K562 (cell line): Measurements from ENCODE around the gene PRUNE1. TPM values are rescaled to one million over a fixed set of nuclear protein-coding genes. Genes with fewer than 3 reads are reported as not detected.

Experiments
- ARHGAP35 ChIP-seq: fragments of 450-650 bp; IDR thresholded peaks from 2 replicates; pipeline ENCODE4 v1.6.1; 2018; ENCODE audit not compliant: partially characterized antibody
- BRD4 ChIP-seq: fragments of 200-600 bp; sonication (generic); IDR thresholded peaks from 2 replicates; pipeline ENCODE4 v1.6.1; 2017; ENCODE audit warnings: inconsistent platforms
- DPF2 ChIP-seq: fragments of 450-650 bp; IDR thresholded peaks from 2 replicates; pipeline ENCODE4 v1.6.1; 2016
- EGR1 ChIP-seq: fragments of 450-650 bp; conservative IDR thresholded peaks from 2 replicates; pipeline ENCODE4 v1.6.1; 2017; ENCODE audit warnings: mild to moderate bottlenecking
- ERF ChIP-seq: fragments of 450-650 bp; formaldehyde crosslinking; IDR thresholded peaks from 2 replicates; pipeline ENCODE4 v1.4.0; 2020; ENCODE audit warnings: mild to moderate bottlenecking, mixed read lengths
- IRF1 ChIP-seq: sonication (generic); formaldehyde crosslinking; IDR thresholded peaks from 2 replicates; pipeline ENCODE4 v1.8.0; 2022; ENCODE audit warnings: missing genetic modification reagents, mild to moderate bottlenecking, borderline replicate concordance
- KDM4B ChIP-seq, 2 experiments: fragments of 450-650 bp in 1 of 2; sonication (generic) in 1 of 2; IDR thresholded peaks; 2 replicates each; pipeline ENCODE4 v1.6.1; 2016 to 2017; ENCODE audit warnings: borderline replicate concordance in 2 of 2, antibody characterized with exemption in 1 of 2, low read depth in 1 of 2, mild to moderate bottlenecking in 1 of 2
- MTF1 ChIP-seq: fragments of 250-450 bp; sonication (Bioruptor Pico); IDR thresholded peaks from 2 replicates; pipeline ENCODE4 v1.9.0; 2021; ENCODE audit warnings: moderate library complexity, mild to moderate bottlenecking, inconsistent platforms, borderline replicate concordance
- NFATC3 ChIP-seq: fragments of 450-650 bp; IDR thresholded peaks from 2 replicates; pipeline ENCODE4 v1.6.1; 2017; ENCODE audit warnings: mild to moderate bottlenecking
- RNF2 ChIP-seq: sonication (generic); IDR thresholded peaks from 2 replicates; pipeline ENCODE4 v1.6.1; 2016
- TARDBP ChIP-seq: fragments of 450-650 bp; IDR thresholded peaks from 2 replicates; pipeline ENCODE4 v1.6.1; 2016
- ZBTB26 ChIP-seq: fragments of 450-650 bp; formaldehyde crosslinking; IDR thresholded peaks from 2 replicates; pipeline ENCODE4 v1.4.0; 2022; ENCODE audit warnings: missing genetic modification characterization
- ZFP1 ChIP-seq: fragments of 450-650 bp; formaldehyde crosslinking; IDR thresholded peaks from 2 replicates; pipeline ENCODE4 v1.4.0; 2020; ENCODE audit warnings: mild to moderate bottlenecking, mixed read lengths
- ZNF224 ChIP-seq: sonication (generic); formaldehyde crosslinking; IDR thresholded peaks from 2 replicates; pipeline ENCODE4 v1.8.0; 2022; ENCODE audit warnings: mild to moderate bottlenecking, missing genetic modification reagents
- ZNF263 ChIP-seq: sonication (generic); formaldehyde crosslinking; IDR thresholded peaks from 2 replicates; pipeline ENCODE4 v1.8.0; 2022; ENCODE audit warnings: mild to moderate bottlenecking, missing genetic modification reagents, borderline replicate concordance
- ZNF277 ChIP-seq: fragments of 250-450 bp; sonication (Bioruptor Pico); IDR thresholded peaks from 2 replicates; pipeline ENCODE4 v1.8.0; 2022; ENCODE audit warnings: inconsistent platforms, mild to moderate bottlenecking, moderate library complexity, borderline replicate concordance
- ZNF561 ChIP-seq: fragments of 450-650 bp; formaldehyde crosslinking; conservative IDR thresholded peaks from 2 replicates; pipeline ENCODE4 v1.4.0; 2020; ENCODE audit warnings: mild to moderate bottlenecking, moderate library complexity
- ZNF668 ChIP-seq: fragments of 250-450 bp; sonication (Bioruptor Pico); IDR thresholded peaks from 2 replicates; pipeline ENCODE4 v1.8.0; 2022; ENCODE audit warnings: mild to moderate bottlenecking, inconsistent platforms
- polyA plus RNA-seq, 8 experiments: library from polyadenylated mRNA; depleted of rRNA in 4 of 8; stranded (reverse) in 5 of 8; unstranded in 3 of 8; fragments of >200 nt; fragmentation: Nextera tagmentation in 2 of 8; fragmentation: Illumina TruSeq in 1 of 8; extraction: Ambion mirVana in 2 of 8; extraction: Trizol in 1 of 8; gene quantifications; 2 replicates each; pipeline versions ENCODE4 v1.2.1 to v1.2.3, GENCODE V29; 2011 to 2014; ENCODE audit warnings: inconsistent platforms in 1 of 8, missing spikeins in 1 of 8
- total RNA-seq, 7 experiments: library from RNA; depleted of rRNA in 6 of 7; stranded (reverse); fragments of >200 nt in 6 of 7; fragmentation: Illumina TruSeq in 2 of 7; extraction: Trizol in 2 of 7; gene quantifications; 2 replicates each; pipeline versions ENCODE4 v1.2.1 to v1.2.3, GENCODE V29; 2011 to 2021; ENCODE audit warnings: low replicate concordance in 1 of 7
- TF ChIP-seq, protein P1 (sequence below), 2 experiments: fragments of 450-650 bp in 1 of 2; sonication (generic) in 1 of 2; formaldehyde crosslinking in 1 of 2; IDR thresholded peaks in 1 of 2; conservative IDR thresholded peaks in 1 of 2; 2 replicates each; pipeline versions ENCODE4 v1.6.1 to v1.8.1; 2016 to 2023; ENCODE audit warnings: mild to moderate bottlenecking in 2 of 2, moderate library complexity in 2 of 2, inconsistent platforms in 1 of 2, missing genetic modification reagents in 1 of 2
- TF ChIP-seq, protein P2 (sequence below): sonication (generic); formaldehyde crosslinking; IDR thresholded peaks from 2 replicates; pipeline ENCODE4 v1.8.0; 2023; ENCODE audit warnings: mild to moderate bottlenecking, missing genetic modification reagents

PRUNE1 gene
- total and polyA plus RNA-seq, 9 of the 15 experiments (the other 6 are each of a cell fraction or from before 2014, with no cell fraction given), result 16.7 to 48.3 (median 26.2) TPM

DNA sequence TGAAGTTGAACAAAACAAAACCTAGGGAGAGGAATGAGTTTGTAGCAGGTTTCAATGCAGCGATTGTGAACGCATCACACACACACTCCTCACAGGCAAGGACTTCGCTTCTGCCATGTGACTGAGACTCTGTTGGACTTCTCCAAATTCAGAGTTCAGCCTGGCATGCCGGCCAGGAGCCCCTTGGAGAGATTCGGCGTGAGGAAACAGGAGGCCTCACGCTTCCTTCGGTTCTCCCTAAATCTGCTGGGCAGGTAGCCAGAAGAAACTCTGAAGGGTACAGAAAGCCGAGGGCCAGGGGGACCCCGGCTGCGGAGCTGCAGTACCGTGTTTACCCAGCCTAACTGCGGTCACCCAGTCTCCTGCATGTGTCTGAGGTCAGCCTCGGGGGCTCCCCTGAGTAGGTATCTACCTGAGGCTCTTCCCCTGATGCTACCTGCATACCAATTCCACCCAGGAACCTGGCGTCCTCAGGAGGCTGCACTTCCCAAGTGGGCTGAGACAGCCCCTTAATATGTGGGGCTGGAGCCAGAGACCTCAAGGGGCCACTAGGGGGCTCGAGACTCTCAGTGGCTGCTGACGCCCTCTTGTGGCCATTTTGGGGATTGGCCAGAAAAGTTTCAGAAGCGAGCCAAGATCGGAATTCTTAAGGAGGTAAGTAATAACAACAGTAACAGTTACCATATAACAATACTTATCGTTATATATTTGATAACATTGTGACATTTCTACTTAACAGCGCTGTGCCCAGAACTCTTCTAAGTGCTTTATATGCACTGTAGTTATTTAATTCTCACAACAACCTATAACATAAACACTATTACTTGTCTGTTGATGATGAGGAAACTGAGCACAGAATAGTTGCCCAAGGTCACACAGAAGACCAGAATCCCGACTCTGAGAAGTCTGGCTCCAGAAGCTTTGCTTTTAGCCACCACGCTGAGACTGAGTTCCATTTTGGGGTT, 28.9 kb upstream of the PRUNE1 start (continued):
- TF ChIP-seq ARHGAP35 (no peak), MTF1 (no peak), ZNF277 (CRISPR knock-in tag) (no peak), EGR1 (no peak), ZNF668 (CRISPR knock-in tag) (no peak), ZNF263 (CRISPR knock-in tag) (no peak; the same call in 1 of the 2 replicates), DPF2 (no peak), ERF (CRISPR knock-in tag) (no peak), TARDBP (no peak), KDM4B (IDR thresholded peaks at IDR 0.05; ENCODE audit: borderline replicate concordance in 2 of 2, low read depth in 1 of 2) (no peak), IRF1 (no peak), ZFP1 (no peak), BRD4 (no peak), RNF2 (0 out of 2 replicates have a peak, but pooled peaks have one; percentile 31), ZNF561 (CRISPR knock-in tag) (no peak), NFATC3 (no peak), ZNF224 (CRISPR knock-in tag) (no peak), ZBTB26 (CRISPR knock-in tag) (no peak)
- TF ChIP-seq, protein P1, sequence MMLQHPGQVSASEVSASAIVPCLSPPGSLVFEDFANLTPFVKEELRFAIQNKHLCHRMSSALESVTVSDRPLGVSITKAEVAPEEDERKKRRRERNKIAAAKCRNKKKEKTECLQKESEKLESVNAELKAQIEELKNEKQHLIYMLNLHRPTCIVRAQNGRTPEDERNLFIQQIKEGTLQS (IDR thresholded peaks at IDR 0.05), result no peak
- TF ChIP-seq, protein P1 (CRISPR knock-in tag; conservative IDR thresholded peaks at IDR 0.05), result no peak
- TF ChIP-seq, protein P2, sequence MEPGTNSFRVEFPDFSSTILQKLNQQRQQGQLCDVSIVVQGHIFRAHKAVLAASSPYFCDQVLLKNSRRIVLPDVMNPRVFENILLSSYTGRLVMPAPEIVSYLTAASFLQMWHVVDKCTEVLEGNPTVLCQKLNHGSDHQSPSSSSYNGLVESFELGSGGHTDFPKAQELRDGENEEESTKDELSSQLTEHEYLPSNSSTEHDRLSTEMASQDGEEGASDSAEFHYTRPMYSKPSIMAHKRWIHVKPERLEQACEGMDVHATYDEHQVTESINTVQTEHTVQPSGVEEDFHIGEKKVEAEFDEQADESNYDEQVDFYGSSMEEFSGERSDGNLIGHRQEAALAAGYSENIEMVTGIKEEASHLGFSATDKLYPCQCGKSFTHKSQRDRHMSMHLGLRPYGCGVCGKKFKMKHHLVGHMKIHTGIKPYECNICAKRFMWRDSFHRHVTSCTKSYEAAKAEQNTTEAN (CRISPR knock-in tag), result no peak
